WI38 (cell line): ENCODE results near the gene IFI44.

ENCODE experiments used
- H3K4me3 ChIP-seq: 2 replicates; pipeline ENCODE4 v1.5.1; 2011; ENCODE audit warnings: low read depth, mild to moderate bottlenecking, control low read depth, low read length
- TF ChIP-seq, protein P1 (sequence below): IDR thresholded peaks from 2 replicates; pipeline ENCODE4 v1.5.1; 2012; ENCODE audit warnings: low read depth, mild to moderate bottlenecking, control low read depth, low read length

Gene IFI44

DNA sequence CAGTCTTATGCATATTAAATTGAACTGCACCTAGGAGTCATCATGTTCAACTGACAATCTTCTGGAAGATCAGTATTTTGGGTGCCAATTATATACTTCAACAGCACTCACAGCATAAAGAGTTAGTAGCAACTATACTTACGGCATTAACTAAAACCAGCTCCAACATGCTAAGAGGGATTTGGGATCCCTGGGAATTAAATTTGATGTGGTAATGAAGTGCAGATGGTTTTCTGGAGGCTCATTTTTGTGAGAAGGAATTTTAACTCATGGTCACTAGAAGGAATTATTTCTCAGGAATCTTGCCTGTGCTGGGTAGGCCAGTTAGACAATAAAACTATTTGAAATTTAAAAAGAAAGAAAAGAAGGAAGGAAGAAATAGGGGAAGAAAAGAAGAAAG, 18.3 kb downstream of the IFI44 start:
- no peak overlapping the region for H3K4me3 ChIP-seq
- TF ChIP-seq, protein P1, sequence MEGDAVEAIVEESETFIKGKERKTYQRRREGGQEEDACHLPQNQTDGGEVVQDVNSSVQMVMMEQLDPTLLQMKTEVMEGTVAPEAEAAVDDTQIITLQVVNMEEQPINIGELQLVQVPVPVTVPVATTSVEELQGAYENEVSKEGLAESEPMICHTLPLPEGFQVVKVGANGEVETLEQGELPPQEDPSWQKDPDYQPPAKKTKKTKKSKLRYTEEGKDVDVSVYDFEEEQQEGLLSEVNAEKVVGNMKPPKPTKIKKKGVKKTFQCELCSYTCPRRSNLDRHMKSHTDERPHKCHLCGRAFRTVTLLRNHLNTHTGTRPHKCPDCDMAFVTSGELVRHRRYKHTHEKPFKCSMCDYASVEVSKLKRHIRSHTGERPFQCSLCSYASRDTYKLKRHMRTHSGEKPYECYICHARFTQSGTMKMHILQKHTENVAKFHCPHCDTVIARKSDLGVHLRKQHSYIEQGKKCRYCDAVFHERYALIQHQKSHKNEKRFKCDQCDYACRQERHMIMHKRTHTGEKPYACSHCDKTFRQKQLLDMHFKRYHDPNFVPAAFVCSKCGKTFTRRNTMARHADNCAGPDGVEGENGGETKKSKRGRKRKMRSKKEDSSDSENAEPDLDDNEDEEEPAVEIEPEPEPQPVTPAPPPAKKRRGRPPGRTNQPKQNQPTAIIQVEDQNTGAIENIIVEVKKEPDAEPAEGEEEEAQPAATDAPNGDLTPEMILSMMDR, result no peak

DNA sequence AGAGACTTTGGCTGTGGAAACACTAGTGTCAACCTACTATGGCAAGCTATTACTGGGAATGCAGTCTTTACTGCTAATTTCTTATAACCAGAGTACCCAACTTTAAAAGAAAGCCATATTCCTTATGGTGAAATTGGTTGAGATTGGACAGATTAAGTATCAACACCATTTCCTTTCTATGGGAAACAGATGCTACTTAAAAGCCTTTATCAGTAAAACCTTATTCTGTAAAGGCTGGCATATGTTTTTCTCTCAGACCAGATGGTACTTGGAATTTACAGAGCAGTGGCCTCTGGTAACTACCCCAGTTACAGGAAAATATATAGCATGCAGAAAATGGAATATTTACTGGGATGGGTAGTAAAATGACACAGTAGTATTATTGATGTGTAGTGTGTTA, 18.8 kb downstream of the IFI44 start:
- H3K4me3 ChIP-seq, result no peak overlapping the region
- TF ChIP-seq, protein P1, result no peak

GRCh38 chr1:78672428-78672827, 22.8 kb downstream of the IFI44 start:
- TF ChIP-seq, protein P1, result no peak
- H3K4me3 ChIP-seq, result no peak overlapping the region

DNA sequence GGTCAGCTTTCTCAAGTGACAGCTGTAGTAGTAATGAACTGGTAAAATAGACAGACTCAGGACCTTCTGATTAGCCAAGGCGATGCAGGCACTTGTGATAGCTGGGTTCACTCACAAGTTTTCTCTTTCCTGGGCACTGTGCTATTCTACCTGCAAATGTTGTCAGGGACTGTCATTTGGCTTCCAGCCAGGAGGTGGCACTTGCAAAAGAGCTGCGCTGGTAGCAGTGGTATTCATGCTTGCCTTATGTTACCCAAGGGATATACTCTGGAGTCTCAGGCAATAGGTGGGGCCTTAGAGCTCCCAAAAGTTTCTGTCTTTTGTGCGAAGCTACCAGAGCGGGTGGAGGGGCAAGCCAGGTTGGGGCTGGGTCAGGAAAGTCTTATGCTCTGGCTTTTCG, 23.5 kb downstream of the IFI44 start:
- TF ChIP-seq, protein P1, result no peak
- no peak overlapping the region for H3K4me3 ChIP-seq

GRCh38 chr1:78676347-78676982, 26.8 kb downstream of the IFI44 start:
- H3K4me3 ChIP-seq, result no peak overlapping the region
- TF ChIP-seq, protein P1, result peak; percentile 50

GRCh38 chr1:78676993-78677392, 27.4 kb downstream of the IFI44 start:
- TF ChIP-seq, protein P1, result no peak
- no peak overlapping the region for H3K4me3 ChIP-seq

- H3K4me3 ChIP-seq, result no peak overlapping the region
- TF ChIP-seq, protein P1, result no peak
These were observed 28.2 kb downstream of the IFI44 start for GRCh38 chr1:78677788-78678187.
